B cell (primary cell): ENCODE measurements around the gene PRAMEF17. TPM values are rescaled to one million over a fixed set of nuclear protein-coding genes. Genes with fewer than 3 reads are reported as not detected.
"Not testable (repeated sequence)": the region's sequence is repeated elsewhere in the genome, so short reads cannot be mapped to it uniquely, and the experiment has no call there.

Source experiments
- ATAC-seq: fragments of 200-7000 bp; cut with Tn5 transposase; one replicate; pipeline ENCODE4 v1.10.0; 2021; ENCODE audit warnings: low read depth, mild to moderate bottlenecking, moderate number of reproducible peaks, moderate library complexity
- CTCF ChIA-PET: fragments of 350-600 bp; sonication (Branson Sonifier 250); formaldehyde crosslinking; loops from one replicate; lab custom pipeline; 2021; ENCODE audit warnings: antibody characterized with exemption, inconsistent platforms; lab: Charles Lee
- POLR2A ChIA-PET: fragments of 350-600 bp; sonication (Branson Sonifier 250); formaldehyde crosslinking; loops from one replicate; lab custom pipeline; 2021; ENCODE audit warnings: antibody characterized with exemption; lab: Charles Lee
- DNase-seq: peaks from one replicate; pipeline ENCODE4 v3.0.0; 2013
- H2AFZ ChIP-seq: 2 replicates; pipeline ENCODE4 v1.6.1; 2012; ENCODE audit warnings: mild to moderate bottlenecking, low read depth, low read length; ENCODE audit not compliant: insufficient read depth, poor library complexity, severe bottlenecking
- H3K27ac ChIP-seq, 2 donors: 1 replicate in 1 of 2; 2 replicates in 1 of 2; pipeline ENCODE4 v1.5.1; 2012 to 2013; ENCODE audit warnings: low read length in 2 of 2, mild to moderate bottlenecking in 2 of 2, moderate library complexity in 1 of 2
- H3K27me3 ChIP-seq, 4 experiments: fragments of 200-600 bp in 1 of 4; sonication (generic) in 1 of 4; replicated peaks in 1 of 4; 1 replicate in 2 of 4; 2 replicates in 2 of 4; pipeline versions ENCODE4 v1.6.1 to v1.7.0; 2013 to 2016; ENCODE audit warnings: low read length in 3 of 4, mild to moderate bottlenecking in 2 of 4, mixed read lengths in 1 of 4, moderate library complexity in 1 of 4; ENCODE audit not compliant: insufficient read depth in 4 of 4, control insufficient read depth in 3 of 4; ENCODE audit errors: control extremely low read depth in 1 of 4
- H3K36me3 ChIP-seq, 2 experiments: replicated peaks in 1 of 2; 1 replicate in 1 of 2; 2 replicates in 1 of 2; pipeline versions ENCODE4 v1.6.1 to v1.7.1; 2013; ENCODE audit warnings: low read length in 1 of 2; ENCODE audit not compliant: insufficient read depth in 2 of 2, control insufficient read depth in 1 of 2; ENCODE audit errors: control extremely low read depth in 1 of 2, extremely low read depth in 1 of 2
- H3K4me1 ChIP-seq, 2 donors: fragments of 200-600 bp in 1 of 2; sonication (generic) in 1 of 2; 1 replicate in 1 of 2; 2 replicates in 1 of 2; pipeline versions ENCODE4 v1.5.1 to v1.6.1; 2013 to 2017; ENCODE audit warnings: low read length in 2 of 2; ENCODE audit not compliant: control insufficient read depth in 2 of 2, insufficient read depth in 2 of 2
- H3K4me2 ChIP-seq: replicated peaks from 2 replicates; pipeline ENCODE3; 2012; ENCODE audit warnings: mild to moderate bottlenecking, low read depth, low read length; ENCODE audit not compliant: poor library complexity, severe bottlenecking
- H3K4me3 ChIP-seq, 5 experiments: fragments of 200-600 bp in 1 of 5; sonication (generic) in 1 of 5; 1 replicate in 3 of 5; 2 replicates in 2 of 5; pipeline versions ENCODE4 v1.5.1 to v1.7.0; 2011 to 2016; ENCODE audit warnings: low read length in 4 of 5, mild to moderate bottlenecking in 4 of 5, low read depth in 2 of 5, control low read depth in 1 of 5, moderate library complexity in 1 of 5; ENCODE audit not compliant: insufficient read depth in 1 of 5; ENCODE audit errors: control extremely low read depth in 1 of 5, extremely low read depth in 1 of 5
- H3K79me2 ChIP-seq: fragments of 200-600 bp; sonication (generic); one replicate; pipeline ENCODE4 v1.6.0; 2016; ENCODE audit warnings: low read length; ENCODE audit not compliant: control insufficient read depth, insufficient read depth
- H3K9ac ChIP-seq: fragments of 200-600 bp; sonication (generic); 2 replicates; pipeline ENCODE4 v1.6.1; 2017; ENCODE audit warnings: mild to moderate bottlenecking, low read length, moderate library complexity
- H3K9me3 ChIP-seq, 3 donors: one replicate each; pipeline versions ENCODE4 v1.6.1 to v1.7.1; 2013; ENCODE audit warnings: low read length in 2 of 3; ENCODE audit not compliant: control insufficient read depth in 2 of 3, insufficient read depth in 1 of 3; ENCODE audit errors: control extremely low read depth in 1 of 3
- H4K20me1 ChIP-seq: 2 replicates; pipeline ENCODE4 v1.6.0; 2012; ENCODE audit warnings: mild to moderate bottlenecking, low read length; ENCODE audit not compliant: insufficient read depth, control insufficient read depth, poor library complexity, severe bottlenecking
- H3K27ac Mint-ChIP-seq: one replicate; pipeline ENCODE4 v1.8.0; 2021; ENCODE audit warnings: mixed read lengths
- H3K27me3 Mint-ChIP-seq: one replicate; pipeline ENCODE4 v1.8.0; 2021; ENCODE audit warnings: mixed read lengths
- H3K4me1 Mint-ChIP-seq: one replicate; pipeline ENCODE4 v1.8.0; 2021; ENCODE audit warnings: mixed read lengths
- H3K4me3 Mint-ChIP-seq: one replicate; pipeline ENCODE4 v1.8.0; 2021; ENCODE audit warnings: mixed read lengths
- H3K9me3 Mint-ChIP-seq: one replicate; pipeline ENCODE4 v1.8.0; 2022; ENCODE audit warnings: mixed read lengths; ENCODE audit not compliant: insufficient read depth
- CTCF ChIP-seq: fragments of 200-600 bp; IDR thresholded peaks from one replicate; pipeline ENCODE4 v1.8.0; 2022; ENCODE audit warnings: antibody characterized with exemption, mild to moderate bottlenecking
- WGBS: methylation state at CpG from one replicate; pipeline ENCODE4 v1.1.5; 2013; ENCODE audit warnings: missing lambda C conversion rate; ENCODE audit not compliant: insufficient coverage; 5-methylcytosine and 5-hydroxymethylcytosine counted together
- intact Hi-C: fragments of 100-400 bp; cut with micrococcal nuclease; formaldehyde crosslinking; loops from one replicate; pipeline ENCODE4 v1.10.0; 2022
- polyA plus RNA-seq: library from polyadenylated mRNA; depleted of rRNA; stranded (reverse); fragments of >200 nt; gene quantifications from 2 replicates; pipeline ENCODE4 v1.2.3, GENCODE V29; 2012
- total RNA-seq, 2 donors: library from RNA; stranded (reverse); fragments of 120-200 nt in 1 of 2; gene quantifications; 1 replicate in 1 of 2; 2 replicates in 1 of 2; pipeline versions ENCODE4 v1.2.3 to v1.2.4, GENCODE V29; 2013 to 2022

The PRAMEF17 gene
- total and polyA plus RNA-seq, 2 donors (not counting 1 experiment from before 2014, with no cell fraction given) = not detected

GRCh38 chr1:13366536-13366935, 22.9 kb upstream of the PRAMEF17 start:
- CTCF ChIA-PET, intact Hi-C loops: not testable (repeated sequence)
- no CpG with 5 or more reads among the region's 3 CpGs for whole genome bisulfite sequencing

GRCh38 chr1:13368544-13368943, 20.9 kb upstream of the PRAMEF17 start:
- peak; percentile 10 for TF ChIP-seq CTCF
- H3K36me3 ChIP-seq, H4K20me1 ChIP-seq, H3K4me3 Mint-ChIP-seq, POLR2A ChIA-PET, H3K4me1 ChIP-seq, H3K9me3 ChIP-seq, H3K27me3 ChIP-seq, intact Hi-C loops, H3K27ac ChIP-seq, H3K27ac Mint-ChIP-seq, H3K27me3 Mint-ChIP-seq, ATAC-seq, H3K9me3 Mint-ChIP-seq, H3K9ac ChIP-seq, DNase-seq, H2AFZ ChIP-seq, H3K4me2 ChIP-seq, H3K4me3 ChIP-seq, CTCF ChIA-PET, H3K79me2 ChIP-seq, H3K4me1 Mint-ChIP-seq: not testable (repeated sequence)
- WGBS = 78% methylated on average over 2 of the region's 4 CpGs

More at GRCh38 chr1:13366536-13366935, 22.9 kb upstream of the PRAMEF17 start:
- POLR2A ChIA-PET, H3K4me3 Mint-ChIP-seq, H3K27me3 ChIP-seq, H3K27ac Mint-ChIP-seq, H3K4me2 ChIP-seq, H3K79me2 ChIP-seq, H4K20me1 ChIP-seq, H3K27me3 Mint-ChIP-seq, H3K4me3 ChIP-seq, H3K36me3 ChIP-seq, H3K9ac ChIP-seq, H3K4me1 ChIP-seq, H3K27ac ChIP-seq, ATAC-seq, DNase-seq, H3K4me1 Mint-ChIP-seq, H2AFZ ChIP-seq, H3K9me3 Mint-ChIP-seq, H3K9me3 ChIP-seq: not testable (repeated sequence)

GRCh38 chr1:13378983-13379382, 10.4 kb upstream of the PRAMEF17 start:
- H3K36me3 ChIP-seq, H3K4me3 Mint-ChIP-seq, H3K27me3 ChIP-seq, ATAC-seq, H3K27ac ChIP-seq, H3K4me2 ChIP-seq, H3K4me1 ChIP-seq, H2AFZ ChIP-seq, intact Hi-C loops, H3K79me2 ChIP-seq, H3K27ac Mint-ChIP-seq, H3K4me1 Mint-ChIP-seq, H3K9me3 Mint-ChIP-seq, H3K9ac ChIP-seq, H3K4me3 ChIP-seq, CTCF ChIA-PET, H4K20me1 ChIP-seq, DNase-seq, H3K27me3 Mint-ChIP-seq, H3K9me3 ChIP-seq, POLR2A ChIA-PET: not testable (repeated sequence)
- WGBS = no CpG with 5 or more reads among the region's 3 CpGs

- H3K4me3 ChIP-seq, H3K27ac ChIP-seq, H3K9ac ChIP-seq, DNase-seq, H3K4me1 Mint-ChIP-seq, ATAC-seq, H3K4me3 Mint-ChIP-seq, POLR2A ChIA-PET, H3K79me2 ChIP-seq, H4K20me1 ChIP-seq, H3K27ac Mint-ChIP-seq, CTCF ChIA-PET, H3K4me2 ChIP-seq, H2AFZ ChIP-seq, H3K9me3 Mint-ChIP-seq, H3K27me3 Mint-ChIP-seq, H3K36me3 ChIP-seq, H3K9me3 ChIP-seq, H3K27me3 ChIP-seq, intact Hi-C loops, H3K4me1 ChIP-seq: not testable (repeated sequence)
- no CpG with 5 or more reads among the region's 3 CpGs for WGBS
Measured at GRCh38 chr1:13380380-13380779, 9.1 kb upstream of the PRAMEF17 start.
